PC-3 (cell line): Measurements from ENCODE around the gene C17orf67.

Experiments
- EZH2 ChIP-seq: fragments of 300-600 bp; sonication (generic); IDR thresholded peaks from one replicate; pipeline ENCODE4 v1.6.1; 2017; ENCODE audit warnings: antibody characterized with exemption, mild to moderate bottlenecking, low read length; ENCODE audit not compliant: unreplicated experiment
- TF ChIP-seq, protein P1 (sequence below): fragments of 300-600 bp; sonication (generic); conservative IDR thresholded peaks from 2 replicates; pipeline ENCODE4 v1.5.1; 2017; ENCODE audit warnings: antibody characterized with exemption, low read depth, mild to moderate bottlenecking, low read length

DNA sequence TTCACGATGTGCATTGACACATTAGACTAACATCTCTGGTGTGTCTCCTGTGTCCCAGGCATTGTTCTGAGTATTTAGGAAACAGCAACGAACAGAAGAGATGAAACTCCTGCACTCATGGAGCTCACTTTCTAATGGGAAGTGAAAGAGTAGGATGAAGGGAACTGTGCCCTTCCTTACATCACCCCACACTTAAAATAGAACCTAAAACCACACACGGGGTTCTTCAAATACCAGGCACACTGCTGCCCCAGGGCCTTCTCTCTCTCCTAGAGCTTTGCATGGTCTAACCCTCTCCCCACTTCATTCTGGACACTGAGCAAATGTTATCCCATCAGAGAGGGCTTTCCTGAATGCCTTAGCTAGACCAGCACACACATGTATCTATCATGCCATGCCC is 46.4 kb upstream of the C17orf67 start:
- TF ChIP-seq, protein P1, sequence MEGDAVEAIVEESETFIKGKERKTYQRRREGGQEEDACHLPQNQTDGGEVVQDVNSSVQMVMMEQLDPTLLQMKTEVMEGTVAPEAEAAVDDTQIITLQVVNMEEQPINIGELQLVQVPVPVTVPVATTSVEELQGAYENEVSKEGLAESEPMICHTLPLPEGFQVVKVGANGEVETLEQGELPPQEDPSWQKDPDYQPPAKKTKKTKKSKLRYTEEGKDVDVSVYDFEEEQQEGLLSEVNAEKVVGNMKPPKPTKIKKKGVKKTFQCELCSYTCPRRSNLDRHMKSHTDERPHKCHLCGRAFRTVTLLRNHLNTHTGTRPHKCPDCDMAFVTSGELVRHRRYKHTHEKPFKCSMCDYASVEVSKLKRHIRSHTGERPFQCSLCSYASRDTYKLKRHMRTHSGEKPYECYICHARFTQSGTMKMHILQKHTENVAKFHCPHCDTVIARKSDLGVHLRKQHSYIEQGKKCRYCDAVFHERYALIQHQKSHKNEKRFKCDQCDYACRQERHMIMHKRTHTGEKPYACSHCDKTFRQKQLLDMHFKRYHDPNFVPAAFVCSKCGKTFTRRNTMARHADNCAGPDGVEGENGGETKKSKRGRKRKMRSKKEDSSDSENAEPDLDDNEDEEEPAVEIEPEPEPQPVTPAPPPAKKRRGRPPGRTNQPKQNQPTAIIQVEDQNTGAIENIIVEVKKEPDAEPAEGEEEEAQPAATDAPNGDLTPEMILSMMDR = no peak
- no peak for TF ChIP-seq EZH2
